Measurements from ENCODE around the gene FRMD4A.

FRMD4A gene

GRCh38 chr10:13678101-13678843 is 652.5 kb downstream of the FRMD4A start:
- Histone ChIP-seq H3K4me3 (ENCODE audit: insufficient read depth, low read depth, low read length, poor library complexity, severe bottlenecking) (no peak overlapping the region), H3K4me1 (ENCODE audit: control insufficient read depth, insufficient read depth, low read length, poor library complexity, severe bottlenecking) (no peaks in the 10 kb centered on the region), H3K27ac (ENCODE audit: insufficient read depth, low read length, poor library complexity, severe bottlenecking) (no peak overlapping the region), H3K36me3 (ENCODE audit: control insufficient read depth, insufficient read depth, low read length) (no peaks in the 10 kb centered on the region), H3K9me3 (ENCODE audit: control insufficient read depth, low read length) (no peaks in the 10 kb centered on the region), H3K27me3 (replicated peaks; ENCODE audit: control insufficient read depth, insufficient read depth, low read length, poor library complexity, severe bottlenecking) (no peaks in the 10 kb centered on the region)
- no peak for DNase-seq

- no peaks in the 10 kb centered on the region for H3K9me3 ChIP-seq (ENCODE audit: control insufficient read depth, low read length)
- no peak overlapping the region for H3K4me3 ChIP-seq (ENCODE audit: insufficient read depth, low read depth, low read length, poor library complexity, severe bottlenecking)
- no peaks in the 10 kb centered on the region for H3K36me3 ChIP-seq (ENCODE audit: control insufficient read depth, insufficient read depth, low read length)
- DNase-seq = no peak
- no peaks in the 10 kb centered on the region for H3K4me1 ChIP-seq (ENCODE audit: control insufficient read depth, insufficient read depth, low read length, poor library complexity, severe bottlenecking)
- no peaks in the 10 kb centered on the region for H3K27me3 ChIP-seq (replicated peaks; ENCODE audit: control insufficient read depth, insufficient read depth, low read length, poor library complexity, severe bottlenecking)
- H3K27ac ChIP-seq (ENCODE audit: insufficient read depth, low read length, poor library complexity, severe bottlenecking) = no peak overlapping the region
Measured at GRCh38 chr10:13674645-13675588, 655.8 kb downstream of the FRMD4A start.

GRCh38 chr10:13673156-13673555 is 657.6 kb downstream of the FRMD4A start:
- H3K27ac ChIP-seq (ENCODE audit: insufficient read depth, low read length, poor library complexity, severe bottlenecking) = no peak overlapping the region
- no peaks in the 10 kb centered on the region for H3K4me1 ChIP-seq (ENCODE audit: control insufficient read depth, insufficient read depth, low read length, poor library complexity, severe bottlenecking)
- H3K36me3 ChIP-seq (ENCODE audit: control insufficient read depth, insufficient read depth, low read length) = no peaks in the 10 kb centered on the region
- H3K9me3 ChIP-seq (ENCODE audit: control insufficient read depth, low read length) = no peaks in the 10 kb centered on the region
- H3K4me3 ChIP-seq (ENCODE audit: insufficient read depth, low read depth, low read length, poor library complexity, severe bottlenecking) = no peak overlapping the region
- no peak for DNase-seq
- no peaks in the 10 kb centered on the region for H3K27me3 ChIP-seq (replicated peaks; ENCODE audit: control insufficient read depth, insufficient read depth, low read length, poor library complexity, severe bottlenecking)

- no peaks in the 10 kb centered on the region for H3K9me3 ChIP-seq (ENCODE audit: control insufficient read depth, low read length)
- H3K36me3 ChIP-seq (ENCODE audit: control insufficient read depth, insufficient read depth, low read length) = no peaks in the 10 kb centered on the region
- no peak for DNase-seq
- no peaks in the 10 kb centered on the region for H3K4me1 ChIP-seq (ENCODE audit: control insufficient read depth, insufficient read depth, low read length, poor library complexity, severe bottlenecking)
- no peaks in the 10 kb centered on the region for H3K27me3 ChIP-seq (replicated peaks; ENCODE audit: control insufficient read depth, insufficient read depth, low read length, poor library complexity, severe bottlenecking)
- H3K4me3 ChIP-seq (ENCODE audit: insufficient read depth, low read depth, low read length, poor library complexity, severe bottlenecking) = no peak overlapping the region
- no peak overlapping the region for H3K27ac ChIP-seq (ENCODE audit: insufficient read depth, low read length, poor library complexity, severe bottlenecking)
Measured at GRCh38 chr10:13672548-13672947, 658.2 kb downstream of the FRMD4A start.

- Histone ChIP-seq H3K36me3 (ENCODE audit: control insufficient read depth, insufficient read depth, low read length) (no peaks in the 10 kb centered on the region), H3K4me1 (ENCODE audit: control insufficient read depth, insufficient read depth, low read length, poor library complexity, severe bottlenecking) (no peaks in the 10 kb centered on the region), H3K4me3 (ENCODE audit: insufficient read depth, low read depth, low read length, poor library complexity, severe bottlenecking) (no peak overlapping the region), H3K27ac (ENCODE audit: insufficient read depth, low read length, poor library complexity, severe bottlenecking) (no peak overlapping the region), H3K9me3 (ENCODE audit: control insufficient read depth, low read length) (no peaks in the 10 kb centered on the region), H3K27me3 (replicated peaks; ENCODE audit: control insufficient read depth, insufficient read depth, low read length, poor library complexity, severe bottlenecking) (no peaks in the 10 kb centered on the region)
- DNase-seq = no peak
Measured at GRCh38 chr10:13671904-13672303, 658.8 kb downstream of the FRMD4A start.

GRCh38 chr10:13670311-13670710 is 660.4 kb downstream of the FRMD4A start:
- no peaks in the 10 kb centered on the region for H3K9me3 ChIP-seq (ENCODE audit: control insufficient read depth, low read length)
- H3K4me3 ChIP-seq (ENCODE audit: insufficient read depth, low read depth, low read length, poor library complexity, severe bottlenecking) = no peak overlapping the region
- H3K27ac ChIP-seq (ENCODE audit: insufficient read depth, low read length, poor library complexity, severe bottlenecking) = no peak overlapping the region
- H3K36me3 ChIP-seq (ENCODE audit: control insufficient read depth, insufficient read depth, low read length) = no peaks in the 10 kb centered on the region
- H3K27me3 ChIP-seq (replicated peaks; ENCODE audit: control insufficient read depth, insufficient read depth, low read length, poor library complexity, severe bottlenecking) = no peaks in the 10 kb centered on the region
- no peaks in the 10 kb centered on the region for H3K4me1 ChIP-seq (ENCODE audit: control insufficient read depth, insufficient read depth, low read length, poor library complexity, severe bottlenecking)
- DNase-seq = no peak

GRCh38 chr10:13669901-13670300 is 660.8 kb downstream of the FRMD4A start:
- H3K4me3 ChIP-seq (ENCODE audit: insufficient read depth, low read depth, low read length, poor library complexity, severe bottlenecking) = no peak overlapping the region
- H3K9me3 ChIP-seq (ENCODE audit: control insufficient read depth, low read length) = no peaks in the 10 kb centered on the region
- H3K4me1 ChIP-seq (ENCODE audit: control insufficient read depth, insufficient read depth, low read length, poor library complexity, severe bottlenecking) = no peaks in the 10 kb centered on the region
- no peak for DNase-seq
- no peaks in the 10 kb centered on the region for H3K27me3 ChIP-seq (replicated peaks; ENCODE audit: control insufficient read depth, insufficient read depth, low read length, poor library complexity, severe bottlenecking)
- H3K27ac ChIP-seq (ENCODE audit: insufficient read depth, low read length, poor library complexity, severe bottlenecking) = no peak overlapping the region
- H3K36me3 ChIP-seq (ENCODE audit: control insufficient read depth, insufficient read depth, low read length) = no peaks in the 10 kb centered on the region

GRCh38 chr10:13669182-13669855 is 661.4 kb downstream of the FRMD4A start:
- Histone ChIP-seq H3K4me1 (ENCODE audit: control insufficient read depth, insufficient read depth, low read length, poor library complexity, severe bottlenecking) (no peaks in the 10 kb centered on the region), H3K9me3 (ENCODE audit: control insufficient read depth, low read length) (no peaks in the 10 kb centered on the region), H3K36me3 (ENCODE audit: control insufficient read depth, insufficient read depth, low read length) (no peaks in the 10 kb centered on the region), H3K27ac (ENCODE audit: insufficient read depth, low read length, poor library complexity, severe bottlenecking) (no peak overlapping the region), H3K4me3 (ENCODE audit: insufficient read depth, low read depth, low read length, poor library complexity, severe bottlenecking) (no peak overlapping the region), H3K27me3 (replicated peaks; ENCODE audit: control insufficient read depth, insufficient read depth, low read length, poor library complexity, severe bottlenecking) (no peaks in the 10 kb centered on the region)
- no peak for DNase-seq

GRCh38 chr10:13668126-13668525 is 662.6 kb downstream of the FRMD4A start:
- Histone ChIP-seq H3K4me1 (ENCODE audit: control insufficient read depth, insufficient read depth, low read length, poor library complexity, severe bottlenecking) (no peaks in the 10 kb centered on the region), H3K4me3 (ENCODE audit: insufficient read depth, low read depth, low read length, poor library complexity, severe bottlenecking) (no peak overlapping the region), H3K36me3 (ENCODE audit: control insufficient read depth, insufficient read depth, low read length) (no peaks in the 10 kb centered on the region), H3K9me3 (ENCODE audit: control insufficient read depth, low read length) (no peaks in the 10 kb centered on the region), H3K27me3 (replicated peaks; ENCODE audit: control insufficient read depth, insufficient read depth, low read length, poor library complexity, severe bottlenecking) (no peaks in the 10 kb centered on the region), H3K27ac (ENCODE audit: insufficient read depth, low read length, poor library complexity, severe bottlenecking) (no peak overlapping the region)
- no peak for DNase-seq

Data from effector memory CD4-positive, alpha-beta T cell (primary cell).